Neural cell (in vitro differentiated cells): Measurements from ENCODE around the gene CFAP20DC. TPM values are rescaled to one million over a fixed set of nuclear protein-coding genes. Genes with fewer than 3 reads are reported as not detected.
A peak's percentile ranks its signal among the peaks of the same experiment; 100 is the strongest.
"Not testable (repeated sequence)": the region's sequence is repeated elsewhere in the genome, so short reads cannot be mapped to it uniquely, and the experiment has no call there.

Experiments used
- H2AFZ ChIP-seq: fragments of 200-600, 300-800 bp; sonication (generic), shearing (Covaris generic); 2 replicates; pipeline ENCODE4 v1.6.0; 2014; ENCODE audit warnings: low read depth, mild to moderate bottlenecking, antibody characterized with exemption, low read length, moderate library complexity
- H3F3A ChIP-seq: fragments of 200-600 bp; shearing (Covaris generic); 2 replicates; pipeline ENCODE4 v1.6.1; 2016; ENCODE audit warnings: mild to moderate bottlenecking, moderate library complexity, mixed read lengths, antibody characterized with exemption, low read length; ENCODE audit not compliant: insufficient read depth, poor library complexity, severe bottlenecking
- H3K27ac ChIP-seq: fragments of 200-600, 300-800 bp; sonication (generic), shearing (Covaris generic); 2 replicates; pipeline ENCODE4 v1.5.1; 2014; ENCODE audit warnings: mild to moderate bottlenecking, low read length, moderate library complexity
- H3K27me3 ChIP-seq: fragments of 300-800, 200-600 bp; sonication (generic), shearing (Covaris generic); 2 replicates; pipeline ENCODE4 v1.6.0; 2014; ENCODE audit warnings: mild to moderate bottlenecking, low read depth, low read length, moderate library complexity; ENCODE audit not compliant: insufficient read depth
- H3K36me3 ChIP-seq: fragments of 300-800, 200-600 bp; sonication (generic), shearing (Covaris generic); 2 replicates; pipeline ENCODE4 v1.5.1; 2014; ENCODE audit warnings: mild to moderate bottlenecking, antibody characterized with exemption, low read length, moderate library complexity; ENCODE audit not compliant: insufficient read depth
- H3K4me2 ChIP-seq: fragments of 300-800, 200-600 bp; sonication (generic), shearing (Covaris generic); 2 replicates; pipeline ENCODE4 v1.6.0; 2014; ENCODE audit warnings: mild to moderate bottlenecking, low read length
- H3K4me3 ChIP-seq: fragments of 300-800, 200-600 bp; sonication (generic), shearing (Covaris generic); 2 replicates; pipeline ENCODE4 v1.5.1; 2014; ENCODE audit warnings: mild to moderate bottlenecking, low read length, moderate library complexity
- H3K79me2 ChIP-seq: fragments of 200-600 bp; shearing (Covaris generic); replicated peaks from 2 replicates; pipeline ENCODE4 v1.6.0; 2014; ENCODE audit warnings: mild to moderate bottlenecking, low read length, moderate library complexity; ENCODE audit not compliant: insufficient read depth
- H3K9ac ChIP-seq: fragments of 300-800, 200-600 bp; sonication (generic), shearing (Covaris generic); 2 replicates; pipeline ENCODE4 v1.6.1; 2016; ENCODE audit warnings: mild to moderate bottlenecking, low read length, mixed read lengths
- H3K9me2 ChIP-seq: fragments of 200-600 bp; shearing (Covaris generic); 2 replicates; pipeline ENCODE4 v1.6.1; 2016; ENCODE audit warnings: mild to moderate bottlenecking, low read length, mixed read lengths; ENCODE audit not compliant: insufficient read depth
- H3K9me3 ChIP-seq: fragments of 200-600, 300-800 bp; sonication (generic), shearing (Covaris generic); 2 replicates; pipeline ENCODE4 v1.6.1; 2016; ENCODE audit warnings: mild to moderate bottlenecking, mixed run types, low read length, moderate library complexity, mixed read lengths
- H4K20me1 ChIP-seq: fragments of 200-600 bp; shearing (Covaris generic); 2 replicates; pipeline ENCODE4 v1.6.1; 2016; ENCODE audit warnings: mild to moderate bottlenecking, mixed run types; ENCODE audit not compliant: insufficient read depth
- EP300 ChIP-seq: fragments of 450-650 bp; conservative IDR thresholded peaks from 2 replicates; pipeline ENCODE4 v1.6.1; 2014; ENCODE audit warnings: antibody characterized with exemption, mild to moderate bottlenecking, moderate library complexity; ENCODE audit not compliant: poor library complexity, severe bottlenecking
- EZH2 ChIP-seq: fragments of 200-600, 300-800 bp; shearing (Covaris generic), sonication (generic); IDR thresholded peaks from 2 replicates; pipeline ENCODE4 v1.6.1; 2014; ENCODE audit warnings: antibody characterized with exemption, low read length, borderline replicate concordance, mild to moderate bottlenecking; ENCODE audit not compliant: insufficient read depth, poor library complexity, severe bottlenecking
- MXI1 ChIP-seq: fragments of 450-650 bp; conservative IDR thresholded peaks from 2 replicates; pipeline ENCODE4 v1.6.1; 2014; ENCODE audit warnings: antibody characterized with exemption, mild to moderate bottlenecking; ENCODE audit not compliant: poor library complexity, severe bottlenecking
- POLR2AphosphoS5 ChIP-seq: IDR thresholded peaks from 2 replicates; pipeline ENCODE4 v1.6.1; 2012
- RAD21 ChIP-seq: fragments of 450-650 bp; conservative IDR thresholded peaks from 2 replicates; pipeline ENCODE4 v1.6.1; 2014; ENCODE audit warnings: antibody characterized with exemption, mild to moderate bottlenecking, moderate library complexity
- SMC3 ChIP-seq: fragments of 450-650 bp; conservative IDR thresholded peaks from 2 replicates; pipeline ENCODE4 v1.6.1; 2014; ENCODE audit warnings: antibody characterized with exemption, mild to moderate bottlenecking, moderate library complexity; ENCODE audit not compliant: poor library complexity
- TAF1 ChIP-seq: IDR thresholded peaks from 2 replicates; pipeline ENCODE4 v1.6.1; 2012; ENCODE audit warnings: low read depth
- polyA plus RNA-seq: library from polyadenylated mRNA; depleted of rRNA; stranded (reverse); fragments of >200 nt; gene quantifications from 2 replicates; pipeline ENCODE4 v1.2.3, GENCODE V29; 2014
- TF ChIP-seq, protein P1 (sequence below): IDR thresholded peaks from 2 replicates; pipeline ENCODE4 v1.6.1; 2012; ENCODE audit warnings: borderline replicate concordance
- TF ChIP-seq, protein P2 (sequence below): fragments of 450-650 bp; IDR thresholded peaks from 2 replicates; pipeline ENCODE4 v1.5.1; 2014; ENCODE audit warnings: antibody characterized with exemption, mild to moderate bottlenecking, moderate library complexity; ENCODE audit not compliant: poor library complexity, severe bottlenecking

Gene CFAP20DC
- polyA plus RNA-seq, 1 donor from 2014 or later: not detected

- Histone ChIP-seq H2AFZ (no peak overlapping the region), H3K36me3 (no peaks in the 10 kb centered on the region), H3K9me3 (no peaks in the 10 kb centered on the region), H3F3A (no peaks in the 10 kb centered on the region), H3K79me2 (no peaks in the 10 kb centered on the region), H3K9me2 (no peaks in the 10 kb centered on the region), H4K20me1 (no peaks in the 10 kb centered on the region), H3K27ac (no peak overlapping the region), H3K27me3 (no peaks in the 10 kb centered on the region), H3K4me2 (no peak overlapping the region), H3K9ac (no peak overlapping the region), H3K4me3 (no peak overlapping the region)
- TF ChIP-seq, protein P1, sequence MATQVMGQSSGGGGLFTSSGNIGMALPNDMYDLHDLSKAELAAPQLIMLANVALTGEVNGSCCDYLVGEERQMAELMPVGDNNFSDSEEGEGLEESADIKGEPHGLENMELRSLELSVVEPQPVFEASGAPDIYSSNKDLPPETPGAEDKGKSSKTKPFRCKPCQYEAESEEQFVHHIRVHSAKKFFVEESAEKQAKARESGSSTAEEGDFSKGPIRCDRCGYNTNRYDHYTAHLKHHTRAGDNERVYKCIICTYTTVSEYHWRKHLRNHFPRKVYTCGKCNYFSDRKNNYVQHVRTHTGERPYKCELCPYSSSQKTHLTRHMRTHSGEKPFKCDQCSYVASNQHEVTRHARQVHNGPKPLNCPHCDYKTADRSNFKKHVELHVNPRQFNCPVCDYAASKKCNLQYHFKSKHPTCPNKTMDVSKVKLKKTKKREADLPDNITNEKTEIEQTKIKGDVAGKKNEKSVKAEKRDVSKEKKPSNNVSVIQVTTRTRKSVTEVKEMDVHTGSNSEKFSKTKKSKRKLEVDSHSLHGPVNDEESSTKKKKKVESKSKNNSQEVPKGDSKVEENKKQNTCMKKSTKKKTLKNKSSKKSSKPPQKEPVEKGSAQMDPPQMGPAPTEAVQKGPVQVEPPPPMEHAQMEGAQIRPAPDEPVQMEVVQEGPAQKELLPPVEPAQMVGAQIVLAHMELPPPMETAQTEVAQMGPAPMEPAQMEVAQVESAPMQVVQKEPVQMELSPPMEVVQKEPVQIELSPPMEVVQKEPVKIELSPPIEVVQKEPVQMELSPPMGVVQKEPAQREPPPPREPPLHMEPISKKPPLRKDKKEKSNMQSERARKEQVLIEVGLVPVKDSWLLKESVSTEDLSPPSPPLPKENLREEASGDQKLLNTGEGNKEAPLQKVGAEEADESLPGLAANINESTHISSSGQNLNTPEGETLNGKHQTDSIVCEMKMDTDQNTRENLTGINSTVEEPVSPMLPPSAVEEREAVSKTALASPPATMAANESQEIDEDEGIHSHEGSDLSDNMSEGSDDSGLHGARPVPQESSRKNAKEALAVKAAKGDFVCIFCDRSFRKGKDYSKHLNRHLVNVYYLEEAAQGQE: no peak
- TF ChIP-seq SMC3 (no peak), EP300 (no peak), TAF1 (no peak), MXI1 (no peak), RAD21 (no peak), POLR2AphosphoS5 (no peak), EZH2 (no peak)
- TF ChIP-seq, protein P2, sequence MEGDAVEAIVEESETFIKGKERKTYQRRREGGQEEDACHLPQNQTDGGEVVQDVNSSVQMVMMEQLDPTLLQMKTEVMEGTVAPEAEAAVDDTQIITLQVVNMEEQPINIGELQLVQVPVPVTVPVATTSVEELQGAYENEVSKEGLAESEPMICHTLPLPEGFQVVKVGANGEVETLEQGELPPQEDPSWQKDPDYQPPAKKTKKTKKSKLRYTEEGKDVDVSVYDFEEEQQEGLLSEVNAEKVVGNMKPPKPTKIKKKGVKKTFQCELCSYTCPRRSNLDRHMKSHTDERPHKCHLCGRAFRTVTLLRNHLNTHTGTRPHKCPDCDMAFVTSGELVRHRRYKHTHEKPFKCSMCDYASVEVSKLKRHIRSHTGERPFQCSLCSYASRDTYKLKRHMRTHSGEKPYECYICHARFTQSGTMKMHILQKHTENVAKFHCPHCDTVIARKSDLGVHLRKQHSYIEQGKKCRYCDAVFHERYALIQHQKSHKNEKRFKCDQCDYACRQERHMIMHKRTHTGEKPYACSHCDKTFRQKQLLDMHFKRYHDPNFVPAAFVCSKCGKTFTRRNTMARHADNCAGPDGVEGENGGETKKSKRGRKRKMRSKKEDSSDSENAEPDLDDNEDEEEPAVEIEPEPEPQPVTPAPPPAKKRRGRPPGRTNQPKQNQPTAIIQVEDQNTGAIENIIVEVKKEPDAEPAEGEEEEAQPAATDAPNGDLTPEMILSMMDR: no peak
Measured at GRCh38 chr3:58824777-58825176, 225.0 kb downstream of the CFAP20DC start.

DNA sequence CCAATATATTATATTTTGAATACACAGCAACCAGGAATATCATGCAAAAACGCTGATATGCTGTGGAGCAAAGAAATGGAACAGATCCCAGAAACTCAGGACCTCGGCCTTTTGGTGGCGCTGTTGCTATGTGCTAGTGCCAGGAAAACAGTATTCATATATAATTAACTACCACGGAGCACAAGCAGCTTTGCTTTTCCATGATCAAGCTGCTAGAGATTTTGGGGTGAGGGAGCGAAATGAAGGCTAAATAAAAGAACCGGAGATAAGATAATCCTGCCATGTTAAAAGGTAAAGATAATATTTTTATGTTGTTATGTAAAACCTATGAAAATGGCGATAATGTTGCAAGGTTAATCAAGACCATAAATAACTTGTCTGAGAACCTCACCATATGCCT lies 225.5 kb downstream of the CFAP20DC start:
- Histone ChIP-seq H3K4me3 (no peak overlapping the region), H4K20me1 (no peaks in the 10 kb centered on the region), H2AFZ (no peak overlapping the region), H3K9me3 (no peaks in the 10 kb centered on the region), H3F3A (no peaks in the 10 kb centered on the region), H3K27me3 (no peaks in the 10 kb centered on the region), H3K27ac (no peak overlapping the region), H3K36me3 (no peaks in the 10 kb centered on the region), H3K9me2 (no peaks in the 10 kb centered on the region), H3K9ac (no peak overlapping the region), H3K4me2 (no peak overlapping the region), H3K79me2 (no peaks in the 10 kb centered on the region)
- TF ChIP-seq, protein P2: peak; percentile 83
- TF ChIP-seq RAD21 (peak; percentile 83), POLR2AphosphoS5 (no peak), SMC3 (peak; percentile 69), EZH2 (no peak)

DNA sequence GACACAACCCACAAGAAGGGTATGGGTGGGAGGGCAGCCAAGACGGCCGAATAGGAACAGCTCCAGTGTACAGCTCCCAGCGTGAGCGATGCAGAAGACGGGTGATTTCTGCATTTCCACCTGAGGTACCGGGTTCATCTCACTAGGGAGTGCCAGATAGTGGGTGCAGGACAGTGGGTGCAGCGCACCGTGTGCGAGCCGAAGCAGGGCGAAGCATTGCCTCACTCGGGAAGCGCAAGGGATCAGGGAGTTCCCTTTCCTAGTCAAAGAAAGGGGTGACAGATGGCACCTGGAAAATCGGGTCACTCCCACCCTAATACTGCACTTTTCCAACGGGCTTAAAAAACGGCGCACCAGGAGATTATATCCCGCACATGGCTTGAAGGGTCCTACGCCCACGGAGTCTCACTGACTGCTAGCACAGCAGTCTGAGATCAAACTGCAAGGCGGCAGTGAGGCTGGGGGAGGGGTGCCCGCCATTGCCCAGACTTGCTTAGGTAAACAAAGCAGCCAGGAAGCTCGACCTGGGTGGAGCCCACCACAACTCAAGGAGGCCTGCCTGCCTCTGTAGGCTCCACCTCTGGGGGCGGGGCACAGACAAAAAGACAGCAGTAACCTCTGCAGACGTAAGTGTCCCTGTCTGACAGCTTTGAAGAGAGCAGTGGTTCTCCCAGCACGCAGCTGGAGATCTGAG lies 243.1 kb downstream of the CFAP20DC start:
- not testable (repeated sequence) for H4K20me1 ChIP-seq, H3K79me2 ChIP-seq, H3K36me3 ChIP-seq, H3K9me3 ChIP-seq, H3K4me2 ChIP-seq, H3K27me3 ChIP-seq, H3K9me2 ChIP-seq, H2AFZ ChIP-seq, H3F3A ChIP-seq, H3K4me3 ChIP-seq, H3K27ac ChIP-seq, H3K9ac ChIP-seq
